GM08714 (cell line): ENCODE data around the gene C9orf78.

Experiments used
- H3K4me3 ChIP-seq: fragments of 200-500 bp; sonication (Bioruptor generic); 2 replicates; pipeline ENCODE4 v1.5.1; 2014; ENCODE audit warnings: mild to moderate bottlenecking, low read length, inconsistent platforms
- ZNF274 ChIP-seq: IDR thresholded peaks from 2 replicates; pipeline ENCODE4 v1.6.1; 2012; ENCODE audit warnings: mild to moderate bottlenecking, low read depth, low read length

Gene C9orf78

GRCh38 chr9:129835128-129835859 is at the start of gene C9orf78, which contains the start of gene USP20:
Gene C9orf78 (minus strand): TSS chr9:129835275. CDS start chr9:129835221, 54 bp downstream.
Gene USP20 (plus strand): TSS chr9:129835458. CDS start chr9:129852556, 17,098 bp downstream.
- TF ChIP-seq ZNF274 = no peak
- peak within 1 kb of the TSS; percentile 88 for H3K4me3 ChIP-seq

GRCh38 chr9:129884220-129885017 is 49.3 kb upstream of the C9orf78 start:
- no peak for TF ChIP-seq ZNF274
- H3K4me3 ChIP-seq = peak overlapping the region; percentile 55; the same call in 1 of the 2 replicates

- H3K4me3 ChIP-seq = no peak overlapping the region
- TF ChIP-seq ZNF274 = no peak
Measured at GRCh38 chr9:129881547-129882324, 46.7 kb upstream of the C9orf78 start.

GRCh38 chr9:129880654-129881546 is 45.8 kb upstream of the C9orf78 start:
- H3K4me3 ChIP-seq = no peak overlapping the region
- no peak for TF ChIP-seq ZNF274

GRCh38 chr9:129879991-129880653 is 45.0 kb upstream of the C9orf78 start:
- no peak for TF ChIP-seq ZNF274
- H3K4me3 ChIP-seq = no peak overlapping the region

- no peak overlapping the region for H3K4me3 ChIP-seq
- TF ChIP-seq ZNF274 = no peak
Measured at GRCh38 chr9:129879103-129879699, 44.1 kb upstream of the C9orf78 start.

- H3K4me3 ChIP-seq = no peak overlapping the region
- no peak for TF ChIP-seq ZNF274
Measured at GRCh38 chr9:129878291-129878690, 43.2 kb upstream of the C9orf78 start.

- no peak for TF ChIP-seq ZNF274
Measured at GRCh38 chr9:129876815-129877214, 41.7 kb upstream of the C9orf78 start.

GRCh38 chr9:129875687-129876395 is 40.8 kb upstream of the C9orf78 start:
- no peak for TF ChIP-seq ZNF274
- H3K4me3 ChIP-seq = no peak overlapping the region

More at GRCh38 chr9:129876815-129877214, 41.7 kb upstream of the C9orf78 start:
- H3K4me3 ChIP-seq = no peak overlapping the region

GRCh38 chr9:129875181-129875611 is 40.1 kb upstream of the C9orf78 start:
- H3K4me3 ChIP-seq = no peak overlapping the region
- TF ChIP-seq ZNF274 = no peak

- TF ChIP-seq ZNF274 = no peak
- H3K4me3 ChIP-seq = no peak overlapping the region
Measured at GRCh38 chr9:129874261-129875101, 39.4 kb upstream of the C9orf78 start.
